Astrocyte of the cerebellum (primary cell): Measurements from ENCODE around the gene IDH3A.

ENCODE experiments used
- DNase-seq: peaks from one replicate; pipeline ENCODE4 v3.0.0-alpha.2; 2011; ENCODE audit warnings: low read depth
- H3K4me3 ChIP-seq: 2 replicates; pipeline ENCODE4 v1.5.1; 2011; ENCODE audit warnings: mild to moderate bottlenecking, low read depth, low read length, moderate library complexity
- CTCF ChIP-seq: IDR thresholded peaks from 2 replicates; pipeline ENCODE4 v1.5.1; 2012; ENCODE audit warnings: low read length, low read depth, moderate library complexity, mild to moderate bottlenecking; ENCODE audit errors: missing control alignments
- in situ Hi-C: cut with HindIII; loops from 2 replicates; pipeline ENCODE4 v1.10.0; 2017; ENCODE audit warnings: low sequenced_read_pairs

Gene IDH3A

GRCh38 chr15:78177447-78177873 is 28.3 kb downstream of the IDH3A start:
- TF ChIP-seq CTCF, result peak; percentile 93
- peak; percentile 5 for DNase-seq
- in situ Hi-C loops, result no loop called here
- no peak overlapping the region for H3K4me3 ChIP-seq

DNA sequence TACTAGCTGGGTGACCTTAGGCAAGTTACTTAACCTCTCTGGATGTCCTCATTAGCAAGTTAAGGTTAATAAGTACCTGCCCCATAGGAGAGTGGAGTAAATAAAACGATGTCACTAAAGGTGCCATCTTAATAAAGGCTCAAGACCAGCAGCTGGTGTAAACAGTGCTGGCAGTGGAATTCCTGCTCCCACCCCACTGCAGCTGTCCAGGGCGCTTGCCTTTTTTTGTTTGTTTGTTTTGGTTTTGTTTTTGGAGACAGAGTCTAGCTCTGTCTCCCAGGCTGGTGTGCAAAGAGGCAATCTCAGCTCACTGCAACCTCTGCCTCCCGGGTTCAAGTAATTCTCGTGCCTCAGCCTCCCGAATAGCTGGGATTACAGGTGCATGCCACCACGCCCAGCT is 28.9 kb downstream of the IDH3A start:
- in situ Hi-C loops, result no loop called here
- no peak overlapping the region for H3K4me3 ChIP-seq
- DNase-seq, result no peak
- TF ChIP-seq CTCF, result no peak

- no peak overlapping the region for H3K4me3 ChIP-seq
- in situ Hi-C loops, result no loop called here
- no peak for DNase-seq
- TF ChIP-seq CTCF, result no peak
These were observed 30.2 kb downstream of the IDH3A start for GRCh38 chr15:78179286-78179840.

DNA sequence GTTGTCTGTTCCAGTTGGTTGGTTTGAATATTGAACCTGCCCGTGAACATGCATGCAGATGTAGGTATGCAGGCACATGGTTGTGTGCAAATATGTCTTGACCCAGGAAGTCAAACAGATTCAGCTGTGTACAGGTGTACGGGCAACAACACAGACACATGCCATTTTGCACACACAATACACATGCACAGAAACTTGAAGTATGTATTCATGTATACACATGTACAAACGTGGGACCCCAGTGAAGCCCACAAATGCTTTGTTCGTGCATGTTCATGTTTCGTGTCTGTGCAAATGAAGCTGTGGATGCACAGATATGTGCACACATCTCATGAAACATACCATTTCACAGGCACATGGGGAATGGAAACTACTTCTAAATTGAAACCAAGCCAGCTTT is 30.7 kb downstream of the IDH3A start:
- no peak for DNase-seq
- in situ Hi-C loops, result no loop called here

GRCh38 chr15:78182336-78182700 is 33.2 kb downstream of the IDH3A start:
- DNase-seq, result no peak
- no peak for TF ChIP-seq CTCF
- in situ Hi-C loops, result no loop called here
- no peak overlapping the region for H3K4me3 ChIP-seq

More for the DNA sequence above, 30.7 kb downstream of the IDH3A start:
- TF ChIP-seq CTCF, result no peak
- no peak overlapping the region for H3K4me3 ChIP-seq

GRCh38 chr15:78182821-78183220 is 33.7 kb downstream of the IDH3A start:
- H3K4me3 ChIP-seq, result no peak overlapping the region
- no peak for TF ChIP-seq CTCF
- no peak for DNase-seq
- in situ Hi-C loops, result no loop called here
